Measurements from ENCODE around the gene CDK5.

Gene CDK5

GRCh38 chr7:151016505-151016904 is 41.2 kb downstream of the CDK5 start:
- H3K4me3 ChIP-seq (ENCODE audit: low read depth, low read length) = no peak overlapping the region
- no peak for TF ChIP-seq CTCF (IDR thresholded peaks at IDR 0.05; ENCODE audit: control insufficient read depth, extremely low read depth, insufficient read depth)
- DNase-seq (ENCODE audit: low read depth) = no peak

DNA sequence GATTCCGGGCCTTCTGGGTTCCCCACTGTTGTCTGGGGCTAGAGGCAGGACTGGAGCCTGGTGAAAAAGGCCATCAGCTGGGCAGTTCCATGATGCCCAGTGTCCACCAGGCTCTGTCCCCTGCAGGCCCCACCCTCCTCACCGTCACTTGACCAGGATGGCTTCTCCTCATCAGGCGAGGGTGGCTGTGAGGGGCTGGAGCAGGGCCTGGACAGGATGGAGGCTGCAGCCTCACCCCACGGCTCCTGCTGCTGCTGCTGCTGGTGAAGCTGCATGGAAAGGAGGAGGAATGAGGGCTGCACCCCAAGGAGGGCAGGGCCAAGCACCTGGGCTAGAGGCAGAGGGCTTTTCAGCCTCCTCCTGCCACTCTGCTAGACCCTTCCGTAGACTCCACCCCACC is 41.7 kb downstream of the CDK5 start:
- TF ChIP-seq CTCF (IDR thresholded peaks at IDR 0.05; ENCODE audit: control insufficient read depth, extremely low read depth, insufficient read depth) = no peak
- DNase-seq (ENCODE audit: low read depth) = no peak
- no peak overlapping the region for H3K4me3 ChIP-seq (ENCODE audit: low read depth, low read length)

- no peak for DNase-seq (ENCODE audit: low read depth)
- no peak for TF ChIP-seq CTCF (IDR thresholded peaks at IDR 0.05; ENCODE audit: control insufficient read depth, extremely low read depth, insufficient read depth)
- no peak overlapping the region for H3K4me3 ChIP-seq (ENCODE audit: low read depth, low read length)
These were observed 42.7 kb downstream of the CDK5 start for GRCh38 chr7:151014950-151015349.

DNA sequence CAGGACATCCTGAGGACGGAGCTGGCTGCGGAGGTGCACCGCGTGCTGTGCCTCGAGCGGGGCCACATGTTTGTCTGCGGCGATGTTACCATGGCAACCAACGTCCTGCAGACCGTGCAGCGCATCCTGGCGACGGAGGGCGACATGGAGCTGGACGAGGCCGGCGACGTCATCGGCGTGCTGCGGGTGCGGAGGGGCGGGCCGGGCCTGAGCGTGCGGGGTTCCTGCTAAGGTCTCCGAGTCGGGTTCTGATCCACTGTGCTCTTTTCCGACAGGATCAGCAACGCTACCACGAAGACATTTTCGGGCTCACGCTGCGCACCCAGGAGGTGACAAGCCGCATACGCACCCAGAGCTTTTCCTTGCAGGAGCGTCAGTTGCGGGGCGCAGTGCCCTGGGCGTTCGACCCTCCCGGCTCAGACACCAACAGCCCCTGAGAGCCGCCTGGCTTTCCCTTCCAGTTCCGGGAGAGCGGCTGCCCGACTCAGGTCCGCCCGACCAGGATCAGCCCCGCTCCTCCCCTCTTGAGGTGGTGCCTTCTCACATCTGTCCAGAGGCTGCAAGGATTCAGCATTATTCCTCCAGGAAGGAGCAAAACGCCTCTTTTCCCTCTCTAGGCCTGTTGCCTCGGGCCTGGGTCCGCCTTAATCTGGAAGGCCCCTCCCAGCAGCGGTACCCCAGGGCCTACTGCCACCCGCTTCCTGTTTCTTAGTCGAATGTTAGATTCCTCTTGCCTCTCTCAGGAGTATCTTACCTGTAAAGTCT is 43.8 kb downstream of the CDK5 start:
- no peak overlapping the region for H3K4me3 ChIP-seq (ENCODE audit: low read depth, low read length)
- TF ChIP-seq CTCF (IDR thresholded peaks at IDR 0.05; ENCODE audit: control insufficient read depth, extremely low read depth, insufficient read depth) = no peak
- no peak for DNase-seq (ENCODE audit: low read depth)

- no peak for TF ChIP-seq CTCF (IDR thresholded peaks at IDR 0.05; ENCODE audit: control insufficient read depth, extremely low read depth, insufficient read depth)
- no peak overlapping the region for H3K4me3 ChIP-seq (ENCODE audit: low read depth, low read length)
- DNase-seq (ENCODE audit: low read depth) = no peak
These were observed 44.4 kb downstream of the CDK5 start for GRCh38 chr7:151013356-151013732.

- DNase-seq (ENCODE audit: low read depth) = no peak
- H3K4me3 ChIP-seq (ENCODE audit: low read depth, low read length) = no peak overlapping the region
- peak; percentile 25; the same call in 1 of the 2 replicates for TF ChIP-seq CTCF (IDR thresholded peaks at IDR 0.05; ENCODE audit: control insufficient read depth, extremely low read depth, insufficient read depth)
These were observed 44.8 kb downstream of the CDK5 start for GRCh38 chr7:151012911-151013347.

Measured in LNCaP clone FGC (cell line).